CD8-positive, alpha-beta memory T cell (primary cell): Measurements from ENCODE around the gene AIM2. TPM values are rescaled to one million over a fixed set of nuclear protein-coding genes. Genes with fewer than 3 reads are reported as not detected.
"Not testable (repeated sequence)": the region's sequence is repeated elsewhere in the genome, so short reads cannot be mapped to it uniquely, and the experiment has no call there.

Source experiments
- CTCF ChIA-PET: fragments of 350-600 bp; sonication (Branson Sonifier 250); formaldehyde crosslinking; loops from one replicate; lab custom pipeline; 2021; ENCODE audit warnings: antibody characterized with exemption; lab: Charles Lee
- POLR2A ChIA-PET: fragments of 350-600 bp; sonication (Branson Sonifier 250); formaldehyde crosslinking; loops from one replicate; lab custom pipeline; 2021; ENCODE audit warnings: antibody characterized with exemption; lab: Charles Lee
- DNase-seq, 5 donors: peaks; one replicate each; pipeline versions ENCODE4 v3.0.0 to v3.0.0-alpha.2; 2020 to 2022; ENCODE audit warnings: mixed read lengths in 1 of 5
- H3K27ac ChIP-seq: one replicate; pipeline ENCODE4 v1.7.0; 2013; ENCODE audit warnings: low read depth, mild to moderate bottlenecking, low read length, moderate library complexity
- H3K27me3 ChIP-seq: 2 replicates; pipeline ENCODE4 v1.7.0; 2013; ENCODE audit warnings: low read length, mild to moderate bottlenecking; ENCODE audit not compliant: insufficient read depth, poor library complexity, severe bottlenecking
- H3K36me3 ChIP-seq: 2 replicates; pipeline ENCODE4 v1.7.0; 2013; ENCODE audit warnings: mild to moderate bottlenecking, low read length, moderate library complexity; ENCODE audit not compliant: insufficient read depth
- H3K4me1 ChIP-seq: 2 replicates; pipeline ENCODE4 v1.7.0; 2013; ENCODE audit warnings: mild to moderate bottlenecking, low read length, moderate library complexity; ENCODE audit not compliant: insufficient read depth
- H3K4me3 ChIP-seq: 2 replicates; pipeline ENCODE4 v1.7.0; 2013; ENCODE audit warnings: mild to moderate bottlenecking, low read length
- H3K9me3 ChIP-seq: 2 replicates; pipeline ENCODE4 v1.7.0; 2013; ENCODE audit warnings: mild to moderate bottlenecking, low read length
- H3K27ac Mint-ChIP-seq, 8 donors: one replicate each; pipeline ENCODE4 v1.8.0; 2020 to 2021; ENCODE audit warnings: mixed read lengths in 8 of 8, mild to moderate bottlenecking in 6 of 8, inconsistent platforms in 3 of 8, moderate library complexity in 3 of 8
- H3K27me3 Mint-ChIP-seq, 2 donors: one replicate each; pipeline ENCODE4 v1.8.0; 2020 to 2021; ENCODE audit warnings: mixed read lengths in 2 of 2, mild to moderate bottlenecking in 1 of 2, moderate library complexity in 1 of 2
- H3K36me3 Mint-ChIP-seq, 3 donors: one replicate each; pipeline ENCODE4 v1.8.0; 2020 to 2021; ENCODE audit warnings: mixed read lengths in 3 of 3, inconsistent platforms in 1 of 3, mild to moderate bottlenecking in 1 of 3
- H3K4me1 Mint-ChIP-seq, 3 donors: one replicate each; pipeline ENCODE4 v1.8.0; 2020 to 2021; ENCODE audit warnings: mixed read lengths in 3 of 3, inconsistent platforms in 1 of 3, mild to moderate bottlenecking in 1 of 3
- H3K4me3 Mint-ChIP-seq, 7 donors: one replicate each; pipeline ENCODE4 v1.8.0; 2020 to 2021; ENCODE audit warnings: mixed read lengths in 7 of 7, mild to moderate bottlenecking in 6 of 7, moderate library complexity in 4 of 7, inconsistent platforms in 2 of 7
- H3K9me3 Mint-ChIP-seq, 5 donors: one replicate each; pipeline ENCODE4 v1.8.0; 2020 to 2022; ENCODE audit warnings: mixed read lengths in 5 of 5, mild to moderate bottlenecking in 3 of 5, moderate library complexity in 2 of 5, inconsistent platforms in 1 of 5
- polyA plus RNA-seq: library from polyadenylated mRNA; unstranded; fragments of 300-500 nt; fragmentation: Illumina TruSeq; gene quantifications from one replicate; pipeline ENCODE4 v1.2.3, GENCODE V29; 2021
- total RNA-seq, 2 experiments: library from RNA; stranded (reverse); gene quantifications; one replicate each; pipeline ENCODE4 v1.2.3, GENCODE V29; 2021

AIM2 gene
- total and polyA plus RNA-seq, 3 experiments from 2014 or later = 3.7 to 42.3 (median 41.1) TPM

- Histone ChIP-seq H3K9me3 (no peaks in the 10 kb centered on the region), H3K27ac (no peak overlapping the region), H3K4me3 (no peak overlapping the region), H3K36me3 (peaks cover 34% of the 10 kb centered on the region), H3K27me3 (no peaks in the 10 kb centered on the region), H3K4me1 (peaks cover 20% of the 10 kb centered on the region)
- no peaks in the 10 kb centered on the region for H3K9me3 Mint-ChIP-seq
- peak overlapping the region in 7 of 8 donors; percentile 27 to 95 (median 72) for H3K27ac Mint-ChIP-seq
- POLR2A ChIA-PET = no interaction called here
- no peak overlapping the region for H3K4me3 Mint-ChIP-seq
- peaks cover 4 to 70% (median 35%) of the 10 kb centered on the region in 3 donors for H3K36me3 Mint-ChIP-seq
- no peaks in the 10 kb centered on the region for H3K27me3 Mint-ChIP-seq
- H3K4me1 Mint-ChIP-seq = peaks cover 33 to 61% (median 53%) of the 10 kb centered on the region in 3 donors
- CTCF ChIA-PET = no interaction called here
- no peak for DNase-seq
Observed at GRCh38 chr1:159056069-159056698, 20.4 kb downstream of the AIM2 start.

DNA sequence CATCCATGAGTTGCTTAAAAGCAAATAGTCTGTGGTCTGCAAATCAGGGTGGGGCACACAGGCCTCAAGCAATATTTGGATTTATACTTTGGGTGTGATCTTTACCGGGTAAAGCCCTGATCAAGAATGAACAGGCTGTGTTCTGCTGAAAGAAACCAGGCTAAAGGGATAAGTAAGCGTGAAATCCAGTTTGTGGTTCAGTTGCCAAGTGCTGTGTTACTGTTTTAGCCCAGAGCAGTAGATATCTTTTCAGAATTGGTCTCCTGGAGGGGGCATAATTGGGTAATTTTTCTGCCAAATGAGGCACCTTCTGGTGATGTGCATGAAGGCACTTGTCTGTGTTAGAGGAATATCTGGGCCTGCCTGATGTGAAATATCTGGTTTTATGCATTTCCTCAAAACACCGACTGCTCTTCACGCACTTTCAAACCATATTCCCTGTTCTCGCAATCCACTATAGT, 21.4 kb downstream of the AIM2 start:
- no peaks in the 10 kb centered on the region for H3K9me3 Mint-ChIP-seq
- POLR2A ChIA-PET = no interaction called here
- H3K4me3 Mint-ChIP-seq = peak overlapping the region in 3 of 7 donors; percentile 0 to 32 (median 6)
- H3K4me1 Mint-ChIP-seq = peaks cover 38 to 66% (median 59%) of the 10 kb centered on the region in 3 donors
- Histone ChIP-seq H3K36me3 (peaks cover 42% of the 10 kb centered on the region), H3K4me1 (peaks cover 20% of the 10 kb centered on the region), H3K4me3 (no peak overlapping the region), H3K9me3 (no peaks in the 10 kb centered on the region), H3K27me3 (no peaks in the 10 kb centered on the region), H3K27ac (no peak overlapping the region)
- peak overlapping the region; percentile 27 to 95 (median 75) for H3K27ac Mint-ChIP-seq
- DNase-seq = no peak
- CTCF ChIA-PET = no interaction called here
- H3K27me3 Mint-ChIP-seq = no peaks in the 10 kb centered on the region
- H3K36me3 Mint-ChIP-seq = peaks cover 4 to 77% (median 38%) of the 10 kb centered on the region in 3 donors

GRCh38 chr1:159054427-159054826, 22.1 kb downstream of the AIM2 start:
- peak overlapping the region; percentile 57 to 95 (median 72) for H3K27ac Mint-ChIP-seq
- POLR2A ChIA-PET = no interaction called here
- Histone ChIP-seq H3K36me3 (peaks cover 42% of the 10 kb centered on the region), H3K4me1 (peaks cover 20% of the 10 kb centered on the region), H3K27me3 (no peaks in the 10 kb centered on the region), H3K9me3 (no peaks in the 10 kb centered on the region), H3K27ac (no peak overlapping the region), H3K4me3 (no peak overlapping the region)
- peaks cover 4 to 84% (median 41%) of the 10 kb centered on the region in 3 donors for H3K36me3 Mint-ChIP-seq
- H3K9me3 Mint-ChIP-seq = no peaks in the 10 kb centered on the region
- H3K4me3 Mint-ChIP-seq = peak overlapping the region in 1 of 7 donors; percentile 1
- DNase-seq = no peak
- CTCF ChIA-PET = no interaction called here
- H3K27me3 Mint-ChIP-seq = no peaks in the 10 kb centered on the region
- H3K4me1 Mint-ChIP-seq = peaks cover 38 to 69% (median 56%) of the 10 kb centered on the region in 3 donors

- DNase-seq = no peak
- no peak overlapping the region for H3K27ac ChIP-seq
- no peak overlapping the region for H3K4me3 ChIP-seq
- H3K27me3 ChIP-seq = no peaks in the 10 kb centered on the region
- ChIA-PET POLR2A (no interaction called here), CTCF (no interaction called here)
- H3K4me1 ChIP-seq = peaks cover 23% of the 10 kb centered on the region
- Mint-ChIP-seq H3K4me1 (peaks cover 46 to 74% (median 69%) of the 10 kb centered on the region in 3 donors), H3K27me3 (no peaks in the 10 kb centered on the region), H3K36me3 (peaks cover 9 to 92% (median 39%) of the 10 kb centered on the region in 3 donors), H3K27ac (peak overlapping the region in 7 of 8 donors; percentile 0 to 88 (median 51)), H3K9me3 (no peaks in the 10 kb centered on the region), H3K4me3 (no peak overlapping the region)
- no peaks in the 10 kb centered on the region for H3K9me3 ChIP-seq
- H3K36me3 ChIP-seq = peaks cover 53% of the 10 kb centered on the region
Observed at GRCh38 chr1:159051436-159051835, 25.1 kb downstream of the AIM2 start.

DNA sequence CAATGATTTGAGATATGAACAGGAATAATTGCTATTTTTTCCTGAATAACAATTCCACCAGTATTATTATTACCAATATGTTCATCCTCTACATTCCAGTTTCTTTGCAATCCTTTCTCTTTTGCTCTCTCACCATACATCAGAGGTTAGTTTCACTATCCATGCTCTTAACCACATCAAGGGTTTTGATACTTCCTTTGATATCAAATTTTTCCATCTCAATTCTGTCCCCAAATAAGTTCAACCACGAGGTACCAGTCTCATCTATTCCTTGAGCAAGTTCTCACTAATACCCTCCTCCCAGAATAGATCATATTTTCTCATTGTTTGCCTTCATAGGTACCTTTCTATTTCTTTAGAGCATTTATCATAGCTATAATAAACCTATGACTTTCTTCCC, 30.1 kb downstream of the AIM2 start:
- H3K9me3 ChIP-seq, H3K27ac ChIP-seq, H3K27me3 ChIP-seq, POLR2A ChIA-PET, H3K9me3 Mint-ChIP-seq, H3K4me3 ChIP-seq, CTCF ChIA-PET, H3K27me3 Mint-ChIP-seq: not testable (repeated sequence)
- peak in 2 of 5 donors; percentile 8 to 35 for DNase-seq
- peak overlapping the region; percentile 55 to 92 (median 76) for H3K27ac Mint-ChIP-seq
- peak overlapping the region in 5 of 7 donors; percentile 11 to 47 (median 27) for H3K4me3 Mint-ChIP-seq
- Histone ChIP-seq H3K36me3 (peaks cover 38% of the 10 kb centered on the region), H3K4me1 (peaks cover 10% of the 10 kb centered on the region)
- H3K4me1 Mint-ChIP-seq = peaks cover 38 to 74% (median 72%) of the 10 kb centered on the region in 3 donors
- peaks cover 7 to 86% (median 22%) of the 10 kb centered on the region in 3 donors for H3K36me3 Mint-ChIP-seq

DNA sequence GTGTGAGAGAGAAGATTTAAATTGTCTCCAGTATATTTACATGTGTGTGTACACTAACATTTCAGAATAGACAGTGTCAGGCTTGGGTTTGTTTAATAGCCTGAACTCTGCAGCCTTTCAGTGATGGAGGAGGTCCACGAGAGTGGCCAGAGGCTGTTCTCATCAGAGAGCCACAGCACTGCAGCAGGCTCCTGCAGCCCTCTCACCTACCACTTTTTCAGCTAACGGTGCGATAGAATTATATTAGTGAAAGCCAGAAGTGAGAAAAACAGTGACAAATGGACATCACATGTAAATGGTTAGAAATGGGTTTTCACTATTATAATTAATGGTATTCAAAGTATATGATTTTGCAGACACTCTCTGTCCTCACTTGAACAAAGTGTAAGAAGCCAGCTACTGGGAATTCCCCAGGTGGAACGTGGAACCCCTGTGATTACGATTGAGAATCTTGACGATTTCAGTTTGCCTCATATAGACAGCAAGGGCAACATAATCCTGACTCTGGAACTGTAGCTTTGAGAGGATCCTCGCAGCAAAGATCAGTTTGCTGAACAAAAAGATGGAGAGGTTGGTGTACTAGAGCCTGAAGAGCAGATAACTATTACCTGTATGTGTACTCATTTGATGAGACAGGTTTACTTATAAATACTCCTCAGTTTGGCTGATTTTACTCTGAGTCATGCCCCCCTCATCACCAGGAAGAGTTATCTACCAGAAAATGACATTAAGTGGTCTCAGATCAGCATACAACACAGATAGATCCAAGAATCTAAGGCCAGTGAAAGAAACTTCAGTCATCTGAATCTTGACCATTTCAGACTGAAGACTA, 35.5 kb downstream of the AIM2 start:
- H3K4me3 ChIP-seq = no peak overlapping the region

GRCh38 chr1:159040206-159040605, 36.4 kb downstream of the AIM2 start:
- POLR2A ChIA-PET = interaction anchor here (0.5 kb wide), 1 partner anchor 8 kb away, joined by 3 read pairs; no protein-coding TSS in a partner anchor

More for the DNA sequence above, 35.5 kb downstream of the AIM2 start:
- Mint-ChIP-seq H3K9me3 (no peaks in the 10 kb centered on the region), H3K27me3 (no peaks in the 10 kb centered on the region), H3K27ac (peak overlapping the region; percentile 35 to 86 (median 80)), H3K4me1 (peaks cover 40 to 89% (median 80%) of the 10 kb centered on the region in 3 donors), H3K36me3 (peaks cover 0 to 92% (median 31%) of the 10 kb centered on the region in 3 donors), H3K4me3 (no peak overlapping the region)
- Histone ChIP-seq H3K4me1 (peaks cover 4% of the 10 kb centered on the region), H3K9me3 (no peaks in the 10 kb centered on the region), H3K36me3 (peaks cover 41% of the 10 kb centered on the region), H3K27ac (no peak overlapping the region), H3K27me3 (no peaks in the 10 kb centered on the region)
- ChIA-PET CTCF (interaction anchor here (0.9 to 1.4 kb wide), 3 partner anchors 10 to 43 kb away, joined by 3 read pairs; no protein-coding TSS in a partner anchor), POLR2A (no interaction called here)
- DNase-seq = no peak

More at GRCh38 chr1:159040206-159040605, 36.4 kb downstream of the AIM2 start:
- Mint-ChIP-seq H3K36me3 (peaks cover 0 to 95% (median 32%) of the 10 kb centered on the region in 3 donors), H3K9me3 (no peaks in the 10 kb centered on the region), H3K4me1 (peaks cover 36 to 91% (median 74%) of the 10 kb centered on the region in 3 donors), H3K27ac (peak overlapping the region in 3 of 8 donors; percentile 60 to 84 (median 60)), H3K4me3 (no peak overlapping the region), H3K27me3 (no peaks in the 10 kb centered on the region)
- H3K36me3 ChIP-seq = peaks cover 48% of the 10 kb centered on the region
- no peaks in the 10 kb centered on the region for H3K27me3 ChIP-seq
- CTCF ChIA-PET = interaction anchor here (0.9 to 1.4 kb wide), 2 partner anchors 9 to 13 kb away, joined by 3 read pairs; no protein-coding TSS in a partner anchor
- no peaks in the 10 kb centered on the region for H3K4me1 ChIP-seq
- no peak overlapping the region for H3K4me3 ChIP-seq
- H3K27ac ChIP-seq = no peak overlapping the region
- no peak for DNase-seq
- H3K9me3 ChIP-seq = no peaks in the 10 kb centered on the region
